ES-I3 (cell line): ENCODE measurements around the gene OXSR1.
"Not testable (repeated sequence)": the region's sequence is repeated elsewhere in the genome, so short reads cannot be mapped to it uniquely, and the experiment has no call there.

Experiments
- H3K36me3 ChIP-seq: 2 replicates; pipeline ENCODE4 v1.6.1; 2013; ENCODE audit warnings: mild to moderate bottlenecking, low read length, control low read depth, moderate library complexity; ENCODE audit not compliant: insufficient read depth
- H3K4me1 ChIP-seq: 2 replicates; pipeline ENCODE4 v1.6.1; 2013; ENCODE audit warnings: mild to moderate bottlenecking, control low read depth, low read length; ENCODE audit not compliant: insufficient read depth
- H3K9ac ChIP-seq: 2 replicates; pipeline ENCODE4 v1.6.1; 2013; ENCODE audit warnings: low read depth, mild to moderate bottlenecking, low read length, moderate library complexity
- H3K9me3 ChIP-seq: 2 replicates; pipeline ENCODE4 v1.6.1; 2013; ENCODE audit warnings: mild to moderate bottlenecking, low read length, moderate library complexity; ENCODE audit not compliant: control insufficient read depth, insufficient read depth

Gene OXSR1

DNA sequence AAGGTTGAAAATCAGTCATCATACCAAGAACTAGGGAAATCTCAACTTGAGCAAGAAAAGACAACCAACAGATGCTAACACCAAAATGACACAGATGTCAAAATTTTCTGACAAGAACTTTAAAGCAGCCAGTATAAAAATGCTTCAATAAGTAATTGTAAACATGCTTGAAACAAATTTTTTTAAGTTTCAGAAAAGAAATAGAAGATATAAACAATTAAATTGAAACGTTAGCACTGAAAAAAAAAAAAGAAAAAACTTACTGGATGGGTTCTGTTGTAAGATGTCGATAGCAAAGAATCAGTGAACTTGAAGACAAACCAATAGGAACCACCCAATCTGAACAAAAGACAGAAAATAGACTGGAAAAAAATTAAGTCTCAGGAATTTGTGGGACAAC lies 18.8 kb upstream of the OXSR1 start:
- Histone ChIP-seq H3K4me1 (no peaks in the 10 kb centered on the region), H3K36me3 (no peaks in the 10 kb centered on the region), H3K9me3 (no peaks in the 10 kb centered on the region; the same call in 1 of the 2 replicates), H3K9ac (no peak overlapping the region)

DNA sequence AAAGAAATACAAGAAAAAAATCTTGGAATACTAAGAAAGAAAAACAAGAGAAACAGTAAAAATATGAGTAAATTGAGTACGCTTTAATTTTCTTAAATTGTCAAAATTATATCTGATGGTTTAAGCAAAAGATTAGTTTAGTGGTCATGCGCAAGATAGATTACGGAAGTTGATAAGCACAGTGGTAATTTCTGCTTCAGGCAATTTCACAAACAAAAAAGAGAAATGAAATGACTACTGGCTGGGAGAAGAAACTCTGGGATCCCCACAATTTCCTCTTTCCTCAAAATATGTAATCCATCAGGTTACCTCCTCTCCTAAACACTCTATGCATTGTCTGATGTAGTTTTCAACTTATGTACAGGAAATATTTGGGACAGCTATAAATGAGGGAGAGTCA lies 17.9 kb upstream of the OXSR1 start:
- Histone ChIP-seq H3K9me3 (no peaks in the 10 kb centered on the region; the same call in 1 of the 2 replicates), H3K4me1 (no peaks in the 10 kb centered on the region), H3K36me3 (no peaks in the 10 kb centered on the region), H3K9ac (no peak overlapping the region)

DNA sequence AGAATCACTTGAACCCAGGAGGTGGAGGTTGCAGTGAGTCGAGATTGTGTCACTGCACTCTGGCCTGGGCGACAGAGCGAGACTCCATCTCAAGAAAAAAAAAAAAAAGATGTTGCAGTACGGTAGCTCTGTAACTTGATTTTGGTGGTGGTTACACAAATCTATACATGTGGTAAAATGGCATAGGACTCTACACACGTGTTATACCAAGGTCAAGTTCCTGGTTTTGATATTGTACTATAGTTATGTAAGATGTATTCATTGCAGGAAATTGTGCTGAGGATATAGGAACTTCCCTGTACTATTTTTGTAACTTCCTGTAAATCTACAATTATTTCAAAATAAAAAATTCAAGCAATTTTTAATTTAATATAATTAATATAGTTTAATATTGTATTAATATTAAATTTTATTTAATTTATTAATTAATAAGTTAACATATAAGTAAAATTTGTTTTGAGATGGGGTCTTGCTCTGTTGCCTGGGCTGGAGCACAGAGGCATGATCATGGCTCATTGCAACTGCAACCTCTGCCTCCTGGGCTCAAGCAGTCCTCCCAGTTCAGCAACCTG lies 16.9 kb upstream of the OXSR1 start:
- Histone ChIP-seq H3K4me1 (no peaks in the 10 kb centered on the region), H3K36me3 (no peaks in the 10 kb centered on the region), H3K9me3 (no peaks in the 10 kb centered on the region; the same call in 1 of the 2 replicates), H3K9ac (no peak overlapping the region)

DNA sequence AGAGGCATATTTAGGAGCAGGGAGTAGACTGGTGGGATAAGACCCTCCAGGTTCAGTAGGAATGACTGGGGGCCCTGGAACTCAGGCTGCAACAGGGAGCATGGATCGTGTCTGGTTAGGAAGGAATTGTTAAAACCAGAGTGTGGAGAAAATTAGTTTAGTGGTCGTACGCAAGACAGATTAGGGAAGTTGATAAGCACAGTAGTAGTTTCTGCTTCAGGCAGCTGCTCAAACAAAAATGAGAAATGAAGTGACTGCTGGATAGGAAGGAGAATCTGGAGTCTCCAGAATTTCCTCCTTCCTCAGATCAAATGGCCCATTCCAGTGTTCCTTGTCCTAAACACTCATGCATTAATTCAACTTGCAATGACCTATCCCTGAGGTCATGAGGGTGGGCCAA lies 15.6 kb upstream of the OXSR1 start:
- Histone ChIP-seq H3K36me3 (no peaks in the 10 kb centered on the region), H3K4me1 (no peaks in the 10 kb centered on the region), H3K9ac (no peak overlapping the region), H3K9me3 (no peaks in the 10 kb centered on the region; the same call in 1 of the 2 replicates)

DNA sequence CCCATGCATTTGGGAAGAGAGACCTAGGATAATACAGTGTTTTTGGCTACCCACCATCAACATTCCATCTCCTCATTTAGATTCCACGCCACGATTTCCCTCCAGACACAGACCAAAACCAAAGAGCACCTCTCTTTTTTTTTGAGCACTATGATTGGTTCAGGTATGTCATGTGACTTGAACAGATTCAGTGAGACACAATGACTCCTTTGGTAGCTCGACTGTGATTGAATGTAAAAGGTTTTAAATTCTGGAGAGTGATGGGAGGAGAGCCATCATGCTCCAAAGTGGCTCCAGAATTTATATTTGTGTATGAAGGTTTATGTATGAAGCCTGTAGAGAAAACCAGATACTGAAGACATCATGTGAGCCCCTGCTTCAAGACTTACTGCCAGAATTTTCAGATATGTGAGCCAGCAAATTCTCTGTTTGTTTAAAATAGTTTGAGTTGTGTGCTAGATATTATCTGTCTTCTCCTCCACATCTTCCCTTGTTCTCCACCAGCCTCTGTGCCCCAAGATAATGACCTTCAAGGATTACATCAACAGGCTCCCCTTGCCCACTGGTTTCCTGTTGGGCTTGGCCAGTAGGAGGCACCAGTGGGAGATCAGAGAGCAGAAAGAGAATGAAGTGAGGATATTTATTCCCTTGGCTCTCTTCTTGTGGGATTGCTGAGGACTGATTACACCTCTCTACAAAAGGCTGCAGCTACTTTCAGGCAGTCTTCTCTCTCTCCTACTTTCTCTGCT lies 14.4 kb upstream of the OXSR1 start:
- H3K9ac ChIP-seq: no peak overlapping the region
- H3K9me3 ChIP-seq: no peaks in the 10 kb centered on the region; the same call in 1 of the 2 replicates
- H3K4me1 ChIP-seq: no peaks in the 10 kb centered on the region
- no peaks in the 10 kb centered on the region for H3K36me3 ChIP-seq

DNA sequence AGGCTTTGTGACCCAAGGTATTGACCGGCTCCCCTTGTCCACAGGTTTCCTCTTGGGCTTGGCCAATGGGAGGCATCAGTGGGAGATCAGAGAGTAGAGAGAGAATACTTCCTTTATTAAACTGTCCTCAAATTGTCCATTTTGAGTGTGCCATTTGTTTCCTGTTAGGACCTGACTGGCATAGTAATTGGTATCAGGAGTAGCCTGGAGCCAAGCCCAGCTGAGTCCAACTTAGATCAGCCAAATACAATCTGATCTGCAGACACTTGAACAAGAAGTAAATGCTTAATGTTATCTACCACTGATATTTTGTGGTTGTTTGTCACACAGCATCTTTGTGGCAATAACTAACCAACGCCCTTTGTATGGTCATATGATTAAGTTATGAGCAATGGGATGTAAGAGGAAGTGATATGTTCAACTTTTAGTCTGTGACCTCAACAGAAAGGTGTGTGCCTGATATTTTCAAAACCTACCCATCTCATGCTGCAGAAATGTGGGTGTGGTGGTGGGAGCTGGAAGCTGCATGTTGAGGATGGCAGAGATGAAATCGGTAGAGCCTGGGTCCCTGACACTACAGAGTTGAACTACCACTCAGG lies 13.6 kb upstream of the OXSR1 start:
- Histone ChIP-seq H3K36me3 (no peaks in the 10 kb centered on the region), H3K4me1 (no peaks in the 10 kb centered on the region), H3K9me3 (no peaks in the 10 kb centered on the region), H3K9ac (no peak overlapping the region)

DNA sequence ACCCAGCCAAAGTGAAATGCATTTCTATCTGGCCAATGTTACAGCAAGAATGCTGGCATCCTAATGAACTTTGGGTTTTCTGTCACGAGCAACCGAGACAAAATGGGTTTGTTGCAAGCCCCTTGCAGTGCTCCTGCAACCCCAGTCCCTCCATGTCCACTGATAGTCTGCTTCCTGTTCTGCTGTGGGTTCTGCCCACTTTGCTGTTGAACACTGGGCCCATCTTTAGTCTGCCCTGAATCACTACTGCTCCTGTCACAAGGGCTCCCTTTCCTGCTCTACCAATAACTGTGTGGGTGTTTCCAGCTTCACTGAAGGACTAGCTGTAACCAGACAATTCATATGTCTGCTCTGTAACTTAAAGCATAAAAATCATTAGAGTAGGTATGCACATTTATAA lies 12.7 kb upstream of the OXSR1 start:
- H3K4me1 ChIP-seq: no peaks in the 10 kb centered on the region

DNA sequence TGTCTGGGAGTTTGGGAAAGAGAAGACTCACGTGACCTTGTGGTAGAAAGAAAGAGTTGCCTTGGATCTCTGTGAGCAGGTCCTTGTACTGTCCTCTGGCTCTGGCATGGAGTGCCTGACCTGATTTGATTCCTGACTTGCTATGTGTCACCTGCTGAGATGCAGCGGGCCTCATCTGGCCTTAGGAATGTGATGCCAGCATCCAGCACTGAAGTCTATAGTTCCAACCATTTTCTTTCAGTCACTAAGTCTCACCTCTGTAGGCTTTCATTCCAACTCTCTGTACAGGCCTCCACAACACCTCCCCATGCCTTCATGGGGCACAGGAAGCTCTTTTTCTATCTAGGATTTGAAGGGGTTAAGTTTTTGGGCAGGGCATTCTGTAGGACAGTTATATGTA lies 12.1 kb upstream of the OXSR1 start:
- no peak overlapping the region for H3K9ac ChIP-seq
- H3K36me3 ChIP-seq: no peaks in the 10 kb centered on the region
- H3K9me3 ChIP-seq: no peaks in the 10 kb centered on the region
- H3K4me1 ChIP-seq: no peaks in the 10 kb centered on the region

More for the DNA sequence above, 12.7 kb upstream of the OXSR1 start:
- H3K9ac ChIP-seq: no peak overlapping the region
- H3K36me3 ChIP-seq: no peaks in the 10 kb centered on the region
- no peaks in the 10 kb centered on the region for H3K9me3 ChIP-seq

DNA sequence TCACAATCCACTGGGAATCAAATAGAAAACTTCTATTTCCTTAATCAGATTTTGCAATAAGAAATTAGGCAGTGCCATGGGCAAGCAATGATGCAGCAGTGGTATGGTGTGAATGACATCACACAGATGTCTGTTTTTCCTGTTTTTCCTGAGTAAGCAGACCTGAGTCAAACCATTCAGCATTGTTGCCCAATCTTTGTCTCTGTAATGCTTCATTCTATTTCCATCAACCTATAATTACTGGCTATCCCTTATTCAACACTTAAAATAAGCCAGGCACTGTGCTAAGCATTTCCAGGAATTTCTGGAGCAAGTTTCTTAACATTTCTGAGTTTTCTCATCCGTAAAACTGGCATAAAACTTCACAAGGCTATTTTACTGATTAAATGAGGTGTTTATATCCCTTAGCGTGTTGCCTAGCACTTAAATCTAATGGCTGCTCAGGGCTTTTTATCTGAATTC lies 11.3 kb upstream of the OXSR1 start:
- Histone ChIP-seq H3K9ac (no peak overlapping the region), H3K4me1 (no peaks in the 10 kb centered on the region), H3K36me3 (no peaks in the 10 kb centered on the region), H3K9me3 (no peaks in the 10 kb centered on the region)

DNA sequence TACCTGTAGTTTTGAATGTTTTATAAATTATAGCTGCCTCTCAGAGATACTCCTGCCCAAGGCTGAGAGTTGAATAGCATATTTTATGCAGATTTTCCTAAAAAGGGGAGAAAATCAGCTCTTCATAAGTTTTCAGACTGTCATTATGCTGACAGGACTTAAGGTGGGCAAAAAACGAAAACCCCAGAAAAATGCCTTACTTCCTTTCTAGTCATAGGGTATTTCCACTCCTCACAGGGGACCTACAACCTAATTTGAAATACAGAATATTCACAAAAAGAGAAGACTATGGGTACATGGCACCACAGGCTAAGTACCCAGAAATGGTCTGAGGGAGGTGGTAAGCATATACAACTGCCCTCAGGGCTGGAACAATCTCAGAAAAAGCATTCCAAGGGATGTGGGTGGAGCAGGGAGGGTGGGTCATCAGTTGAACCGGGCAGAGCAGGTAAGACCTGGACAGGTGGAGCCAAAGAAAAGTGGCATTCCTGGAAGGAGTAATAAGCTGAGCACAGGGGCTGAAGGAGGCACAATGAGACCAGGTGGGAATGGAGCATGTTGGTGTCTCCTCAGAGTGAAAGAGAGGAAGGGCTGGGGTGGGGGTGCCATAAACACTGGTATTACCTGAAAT lies 10.6 kb upstream of the OXSR1 start:
- Histone ChIP-seq H3K9ac (no peak overlapping the region), H3K9me3 (no peaks in the 10 kb centered on the region), H3K4me1 (no peaks in the 10 kb centered on the region), H3K36me3 (no peaks in the 10 kb centered on the region)

DNA sequence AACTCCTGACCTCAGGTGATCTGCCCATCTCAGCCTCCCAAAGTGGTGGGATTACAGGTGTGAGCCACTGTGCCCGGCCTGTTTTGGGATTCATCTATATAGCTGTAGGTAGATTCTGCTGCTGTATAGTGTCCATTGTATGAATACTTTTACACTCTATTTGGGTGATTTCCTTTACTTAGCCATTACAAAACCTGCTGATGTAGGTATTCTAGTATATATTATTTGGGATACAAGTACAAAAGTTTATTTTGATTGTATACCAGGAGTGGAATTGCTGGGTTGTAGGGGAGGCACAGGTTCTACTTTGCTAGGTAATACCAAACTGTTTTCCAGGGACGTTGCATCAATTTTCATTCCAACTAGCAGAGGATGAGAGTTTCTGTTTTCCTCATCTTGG lies 9.5 kb upstream of the OXSR1 start:
- Histone ChIP-seq H3K36me3 (no peaks in the 10 kb centered on the region), H3K4me1 (no peaks in the 10 kb centered on the region), H3K9ac (no peak overlapping the region), H3K9me3 (no peaks in the 10 kb centered on the region)

DNA sequence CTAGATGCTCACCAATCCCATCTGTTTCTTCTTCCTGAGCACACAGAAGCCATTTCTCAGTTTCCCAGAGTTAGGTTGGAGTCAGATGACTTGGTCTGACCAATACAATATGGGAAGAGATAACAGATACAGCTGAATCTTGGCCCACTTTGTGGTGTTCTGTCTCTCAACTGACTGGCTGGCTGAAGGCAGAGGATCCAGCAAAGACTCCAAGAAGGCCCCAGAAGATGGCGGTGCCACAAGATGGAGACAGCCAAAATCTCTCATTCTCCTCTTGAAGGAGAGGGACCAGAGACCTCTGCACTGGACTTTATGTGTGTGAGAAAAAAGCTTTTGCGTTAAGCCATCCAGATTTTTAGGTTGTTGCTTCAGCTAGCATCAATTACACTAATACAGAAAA lies 8.2 kb upstream of the OXSR1 start:
- Histone ChIP-seq H3K4me1 (no peaks in the 10 kb centered on the region), H3K9me3 (no peaks in the 10 kb centered on the region), H3K36me3 (no peaks in the 10 kb centered on the region), H3K9ac (no peak overlapping the region)

DNA sequence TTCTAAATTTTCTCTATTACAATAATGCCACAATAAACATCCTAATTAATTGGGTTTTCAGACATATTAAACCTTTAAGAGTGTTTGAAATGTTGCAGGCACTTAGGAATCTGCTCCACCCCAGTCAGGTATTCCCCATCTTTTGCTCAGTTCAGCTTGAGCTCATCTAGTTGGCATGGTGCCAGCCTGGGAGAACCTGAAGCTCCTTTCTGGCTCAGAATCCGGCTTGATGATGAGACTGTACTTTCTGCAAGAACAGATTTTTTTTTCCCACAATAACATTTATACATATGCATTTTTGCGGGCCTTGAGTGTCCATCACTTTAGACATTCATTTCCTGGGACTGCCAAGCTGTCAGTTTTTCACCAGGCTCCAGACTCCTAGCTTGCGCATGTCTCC lies 7.7 kb upstream of the OXSR1 start:
- Histone ChIP-seq H3K36me3 (no peaks in the 10 kb centered on the region), H3K9ac (no peak overlapping the region), H3K4me1 (no peaks in the 10 kb centered on the region), H3K9me3 (no peaks in the 10 kb centered on the region)

DNA sequence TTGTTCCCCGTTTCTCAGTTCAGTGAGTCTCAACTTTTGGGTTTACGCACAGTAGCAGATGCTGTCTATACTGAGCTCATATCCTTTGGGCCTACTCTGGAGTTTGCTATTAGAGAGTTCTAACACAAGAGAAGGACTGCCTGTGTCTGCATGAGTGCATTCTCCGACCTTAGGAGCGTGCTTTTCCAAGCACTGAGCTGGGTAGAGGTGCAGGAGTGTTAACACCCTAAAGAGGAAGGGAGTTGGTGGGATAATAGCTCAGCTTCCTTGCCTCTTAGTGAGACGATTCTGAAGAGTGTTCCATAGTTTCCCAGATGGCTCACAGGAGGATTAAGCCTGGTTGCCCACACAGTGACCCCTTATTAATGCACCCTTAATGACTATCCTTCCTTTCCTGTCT lies 6.9 kb upstream of the OXSR1 start:
- Histone ChIP-seq H3K9me3 (no peaks in the 10 kb centered on the region), H3K9ac (no peak overlapping the region), H3K4me1 (no peaks in the 10 kb centered on the region), H3K36me3 (no peaks in the 10 kb centered on the region)

DNA sequence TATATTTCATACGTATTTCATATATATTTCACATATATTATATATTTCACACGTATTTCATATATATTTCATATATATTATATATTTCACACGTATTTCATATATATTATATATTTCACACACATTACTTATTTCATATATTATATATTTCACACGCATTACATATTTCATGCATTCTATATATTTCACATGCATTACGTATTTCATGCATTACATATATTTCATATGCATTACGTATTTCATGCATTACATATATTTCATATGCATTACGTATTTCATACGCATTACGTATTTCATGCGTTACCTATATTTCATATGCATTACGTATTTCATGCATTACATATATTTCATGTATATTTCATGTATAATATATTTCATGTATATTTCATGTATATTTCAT lies 4.6 kb upstream of the OXSR1 start:
- not testable (repeated sequence) for H3K36me3 ChIP-seq, H3K9me3 ChIP-seq, H3K9ac ChIP-seq, H3K4me1 ChIP-seq
